Measurements from ENCODE around the gene TOR2A. TPM values are rescaled to one million over a fixed set of nuclear protein-coding genes. Genes with fewer than 3 reads are reported as not detected.
"Not testable (repeated sequence)": the region's sequence is repeated elsewhere in the genome, so short reads cannot be mapped to it uniquely, and the experiment has no call there.

Gene TOR2A
- polyA plus RNA-seq, 4 donors = 11.7 to 20.0 (median 13.6) TPM

DNA sequence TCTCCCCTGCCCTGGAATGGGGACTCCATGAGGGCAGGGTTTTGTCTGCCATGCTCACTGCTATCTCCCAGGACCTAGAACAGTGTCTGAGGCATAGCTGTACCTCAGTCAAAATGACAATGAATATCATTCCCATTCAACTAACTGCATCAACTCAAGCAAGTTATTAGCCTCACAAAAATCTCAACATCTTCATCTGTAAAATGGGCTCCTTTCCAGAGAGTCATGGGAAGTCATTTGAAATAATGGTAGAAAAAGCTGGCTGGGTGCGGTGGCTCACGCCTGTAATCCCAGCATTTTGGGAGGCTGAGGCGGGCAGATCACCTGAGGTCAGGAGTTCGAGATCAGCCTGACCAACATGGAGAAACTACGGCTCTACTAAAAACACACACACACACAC, 34.0 kb upstream of the TOR2A start:
- no peak for DNase-seq (ENCODE audit: low read depth in 4 of 4, low spot score in 3 of 4)

DNA sequence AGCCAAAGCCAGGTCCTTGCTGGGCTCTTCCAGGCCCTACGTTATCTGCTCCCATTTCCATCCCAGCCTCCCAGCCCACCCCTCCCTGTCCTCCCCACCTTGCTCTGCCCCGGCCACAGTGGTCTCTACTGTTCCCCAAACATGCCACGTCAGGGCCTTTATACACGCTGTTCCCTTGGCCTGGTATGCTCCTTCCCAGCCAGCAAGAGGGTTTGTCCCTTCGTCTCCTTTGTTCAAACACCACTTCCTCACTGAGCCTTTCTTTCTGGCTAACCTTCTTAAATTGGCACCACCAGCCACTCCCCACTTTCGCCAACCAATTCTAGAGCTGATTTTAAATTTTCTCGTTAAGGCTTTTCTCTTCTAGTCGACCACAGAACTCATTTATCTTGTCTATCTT, 33.6 kb upstream of the TOR2A start:
- no peak for DNase-seq (ENCODE audit: low read depth in 4 of 4, low spot score in 3 of 4)

GRCh38 chr9:127767909-127768331, 32.8 kb upstream of the TOR2A start:
- DNase-seq (ENCODE audit: low read depth in 4 of 4, low spot score in 3 of 4) = peak in 2 of 4 donors; percentile 54 to 60

GRCh38 chr9:127767410-127767809, 32.3 kb upstream of the TOR2A start:
- no peak for DNase-seq (ENCODE audit: low read depth in 4 of 4, low spot score in 3 of 4)

DNA sequence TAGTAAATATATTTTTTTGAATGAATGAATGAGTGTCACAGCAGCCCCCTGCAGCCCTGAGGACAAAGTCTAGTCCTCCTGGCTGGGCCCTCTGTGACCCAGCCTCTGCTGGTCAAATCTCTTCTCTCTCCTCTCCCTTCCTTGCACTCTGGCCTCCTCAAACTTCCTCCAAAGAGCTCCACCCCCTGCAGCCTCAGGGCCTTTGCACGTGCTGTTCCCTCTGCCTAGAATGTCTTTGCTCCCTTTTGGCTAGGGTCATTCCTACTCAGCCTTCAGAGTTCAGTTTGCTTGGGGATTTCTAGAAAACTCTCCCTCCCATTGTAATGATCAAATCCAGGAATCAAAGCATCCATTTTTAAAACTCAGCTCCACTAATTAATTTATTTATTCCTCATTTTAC, 30.3 kb upstream of the TOR2A start:
- no peak for DNase-seq (ENCODE audit: low read depth in 4 of 4, low spot score in 3 of 4)

DNA sequence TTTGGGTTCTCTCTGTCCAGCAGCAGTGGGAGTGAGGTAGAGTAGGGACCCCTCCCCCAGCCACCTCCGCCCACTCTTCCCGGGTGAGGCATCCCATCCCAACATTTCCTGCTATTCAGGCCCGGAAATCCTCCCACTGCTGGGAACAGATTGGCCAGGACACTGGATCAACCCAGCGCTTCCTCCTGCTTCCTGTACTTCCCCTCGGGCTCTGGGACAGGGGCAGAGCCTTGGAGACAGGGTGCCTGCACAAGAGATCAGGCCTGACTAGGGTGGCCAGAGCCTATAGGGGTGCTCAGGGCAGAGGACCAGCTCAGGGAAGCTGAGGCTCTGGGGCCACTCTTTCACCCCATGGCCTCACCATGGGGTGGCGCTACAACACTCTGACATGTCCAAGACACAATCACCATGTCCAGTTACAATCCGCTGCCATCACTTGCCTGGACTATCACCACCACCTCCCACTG, 28.9 kb upstream of the TOR2A start:
- DNase-seq (ENCODE audit: low read depth in 4 of 4, low spot score in 3 of 4) = no peak

- no peak for DNase-seq (ENCODE audit: low read depth in 4 of 4, low spot score in 3 of 4)
Observed at GRCh38 chr9:127762111-127762676, 27.1 kb upstream of the TOR2A start.

- DNase-seq (ENCODE audit: low read depth in 4 of 4, low spot score in 3 of 4) = no peak
Observed at GRCh38 chr9:127761491-127761956, 26.4 kb upstream of the TOR2A start.

GRCh38 chr9:127761061-127761460, 26.0 kb upstream of the TOR2A start:
- no peak for DNase-seq (ENCODE audit: low read depth in 4 of 4, low spot score in 3 of 4)

- DNase-seq (ENCODE audit: low read depth in 4 of 4, low spot score in 3 of 4) = no peak
Observed at GRCh38 chr9:127758843-127759242, 23.7 kb upstream of the TOR2A start.

DNA sequence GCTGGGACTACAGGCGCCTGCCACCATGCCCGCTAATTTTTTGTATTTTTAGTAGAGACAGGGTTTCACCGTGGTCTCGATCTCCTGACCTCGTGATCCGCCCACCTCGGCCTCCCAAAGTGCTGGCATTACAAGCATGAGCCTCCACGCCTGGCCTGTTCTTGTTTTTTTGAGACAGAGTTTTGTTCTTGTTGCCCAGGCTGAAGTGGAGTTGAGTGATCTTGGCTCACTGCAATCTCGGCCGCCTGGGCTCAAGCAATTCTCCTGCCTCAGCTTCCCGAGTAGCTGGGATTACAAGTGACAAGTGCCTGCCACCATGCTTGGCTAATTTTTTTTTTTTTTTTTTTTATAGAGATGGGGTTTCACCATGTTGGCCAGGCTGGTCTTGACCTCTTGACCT, 21.7 kb upstream of the TOR2A start:
- DNase-seq (ENCODE audit: low read depth in 4 of 4, low spot score in 3 of 4) = not testable (repeated sequence)

DNA sequence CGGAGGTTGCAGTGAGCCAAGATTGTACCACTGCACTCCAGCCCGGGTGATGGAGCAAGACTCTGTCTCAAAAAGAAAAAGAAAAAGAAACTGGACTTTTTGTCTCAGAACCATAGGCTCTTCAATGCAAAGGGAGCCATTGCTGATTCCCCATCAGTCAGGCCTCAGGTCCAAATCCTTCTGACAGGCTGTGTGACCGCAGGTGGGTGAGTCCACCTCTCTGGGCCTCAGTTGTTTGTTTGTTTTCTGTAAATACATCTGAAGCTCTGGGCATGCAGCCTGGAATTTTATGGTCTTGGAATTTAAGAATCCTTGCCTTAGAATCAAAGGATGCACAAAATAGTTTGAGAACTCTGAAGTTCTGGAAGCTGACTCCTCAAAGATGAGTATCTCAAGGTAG, 21.1 kb upstream of the TOR2A start:
- DNase-seq (ENCODE audit: low read depth in 4 of 4, low spot score in 3 of 4) = no peak

- DNase-seq (ENCODE audit: low read depth in 4 of 4, low spot score in 3 of 4) = no peak
Observed at GRCh38 chr9:127755061-127756060, 20.3 kb upstream of the TOR2A start.

- DNase-seq (ENCODE audit: low read depth in 4 of 4, low spot score in 3 of 4) = no peak
Observed at GRCh38 chr9:127754099-127755060, 19.3 kb upstream of the TOR2A start.

- DNase-seq (ENCODE audit: low read depth in 4 of 4, low spot score in 3 of 4) = no peak
Observed at GRCh38 chr9:127753622-127754021, 18.5 kb upstream of the TOR2A start.

- DNase-seq (ENCODE audit: low read depth in 4 of 4, low spot score in 3 of 4) = no peak
Observed at GRCh38 chr9:127753148-127753547, 18.1 kb upstream of the TOR2A start.

DNA sequence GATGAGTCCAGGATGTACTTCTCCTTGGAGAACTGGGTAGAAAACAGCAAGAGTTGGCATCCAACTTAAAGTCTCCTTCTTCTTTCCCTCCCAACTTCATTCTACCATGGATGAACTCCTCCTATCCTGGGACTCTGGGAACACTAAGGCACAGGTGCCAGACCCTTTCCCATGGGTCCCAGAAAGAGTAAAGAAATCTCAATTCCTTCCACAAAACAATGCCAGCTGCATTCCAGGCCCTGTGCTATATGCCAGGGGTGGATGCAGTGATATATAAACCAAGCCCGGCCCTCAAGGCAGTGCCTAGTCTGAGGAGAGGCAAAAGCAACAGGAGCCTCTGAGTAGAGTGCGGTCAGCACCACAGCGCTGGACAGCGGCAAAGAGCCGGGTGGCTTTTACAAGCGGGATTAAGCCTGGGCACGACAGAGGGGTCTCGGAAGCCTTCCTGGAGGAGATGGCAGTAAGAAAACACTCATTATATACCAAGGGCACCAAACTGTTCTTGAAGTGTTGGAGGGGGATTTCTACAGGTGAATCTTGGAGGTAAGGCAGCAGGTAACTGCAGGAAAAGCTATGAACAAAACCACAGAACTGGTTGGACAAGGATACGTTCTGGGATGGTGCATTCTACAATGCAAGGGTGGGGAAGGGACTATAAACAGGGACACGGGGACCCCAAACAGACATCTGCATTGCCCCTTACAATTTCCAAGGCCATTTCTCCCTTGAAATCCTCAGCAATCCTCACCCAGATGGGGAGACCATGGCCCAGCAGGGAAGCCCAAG, 16.4 kb upstream of the TOR2A start:
- DNase-seq (ENCODE audit: low read depth in 4 of 4, low spot score in 3 of 4) = no peak

DNA sequence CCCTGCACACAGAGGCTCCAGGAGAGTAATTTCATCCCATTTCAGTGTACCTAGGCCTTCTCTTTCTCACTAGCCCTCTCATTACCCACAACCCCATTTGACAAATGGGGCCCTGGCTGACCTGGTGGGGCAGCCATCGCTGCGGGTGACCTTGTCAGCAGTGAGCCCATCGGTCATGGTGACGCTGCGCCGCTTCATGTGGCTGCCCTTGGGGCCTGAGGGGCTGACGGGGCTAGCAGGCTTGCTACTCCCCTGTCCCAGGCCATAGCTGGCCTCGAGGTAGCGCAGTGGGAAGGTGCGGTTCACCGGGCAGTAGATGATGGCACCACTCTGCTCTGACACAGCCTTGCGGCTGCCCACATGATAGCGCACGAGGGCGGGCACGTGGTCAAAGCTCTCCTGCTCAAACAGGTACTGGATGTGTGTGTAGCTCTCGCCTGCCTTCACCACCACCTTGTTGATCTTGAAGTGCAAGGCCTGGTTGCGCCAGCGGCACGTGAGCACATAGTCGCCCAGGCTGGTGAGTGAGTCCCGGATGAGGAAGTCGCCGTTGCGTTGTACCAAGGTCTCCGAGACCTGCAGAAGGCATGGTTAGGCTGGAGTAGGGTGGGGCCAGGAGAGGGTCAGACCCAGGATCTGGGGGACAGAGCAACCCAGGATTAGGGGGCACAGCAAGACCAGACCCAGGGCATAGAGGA, 14.1 kb upstream of the TOR2A start:
- DNase-seq (ENCODE audit: low read depth in 4 of 4, low spot score in 3 of 4) = no peak

DNA sequence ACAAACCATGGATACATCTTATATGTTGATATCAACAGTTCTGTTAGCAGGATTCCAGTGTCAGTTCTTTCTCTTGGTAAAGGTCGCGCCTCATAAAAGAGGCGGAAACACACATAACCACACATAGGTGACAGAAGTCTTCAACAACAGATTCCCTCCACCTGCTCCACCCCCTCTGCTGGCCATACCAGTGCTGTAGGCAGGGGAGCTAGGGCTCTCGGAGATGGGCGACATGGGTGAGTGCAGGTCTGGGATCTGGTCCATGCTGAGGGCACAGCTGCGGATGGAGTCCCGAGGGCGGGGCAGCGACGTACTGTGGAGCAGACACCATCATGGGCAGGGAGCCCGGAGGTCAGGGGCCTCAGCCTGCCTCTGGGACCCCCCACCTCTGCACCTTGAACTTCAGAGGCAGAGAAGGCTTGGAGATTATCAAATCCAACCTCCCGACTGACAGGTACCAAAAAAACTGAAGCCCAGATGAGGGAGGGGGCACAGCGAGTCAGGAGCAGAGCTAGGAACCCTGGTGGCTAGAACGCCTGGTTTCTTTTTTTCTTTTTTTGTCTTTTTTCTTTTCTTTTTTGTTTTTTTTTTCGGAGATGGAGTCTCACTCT, 12.0 kb upstream of the TOR2A start:
- DNase-seq (ENCODE audit: low read depth in 4 of 4, low spot score in 3 of 4) = no peak
